NCI-H2107 treated with DMSO at 0.1 percent for 48 hours (cell line): ENCODE results near the gene WLS.
"Not testable (repeated sequence)": the region's sequence is repeated elsewhere in the genome, so short reads cannot be mapped to it uniquely, and the experiment has no call there.

Source experiments
- DNase-seq: peaks from one replicate; lab custom pipeline; 2025; ENCODE audit not compliant: unreplicated experiment; lab: John Stamatoyannopoulos, UW

WLS gene

GRCh38 chr1:68201546-68202238 is 30.6 kb downstream of the WLS start:
- DNase-seq: no peak

GRCh38 chr1:68199603-68200002 is 32.7 kb downstream of the WLS start:
- DNase-seq: no peak

GRCh38 chr1:68198752-68199151 is 33.6 kb downstream of the WLS start:
- no peak for DNase-seq

GRCh38 chr1:68197891-68198290 is 34.4 kb downstream of the WLS start:
- peak; percentile 61 for DNase-seq

- DNase-seq: peak; percentile 54
These were observed 34.9 kb downstream of the WLS start for GRCh38 chr1:68197461-68197860.

GRCh38 chr1:68196676-68197075 is 35.6 kb downstream of the WLS start:
- no peak for DNase-seq

GRCh38 chr1:68191717-68192116 is 40.6 kb downstream of the WLS start:
- no peak for DNase-seq

- no peak for DNase-seq
These were observed 43.5 kb downstream of the WLS start for GRCh38 chr1:68188644-68189340.

GRCh38 chr1:68188060-68188538 is 44.2 kb downstream of the WLS start:
- DNase-seq: no peak

- no peak for DNase-seq
These were observed 46.6 kb downstream of the WLS start for GRCh38 chr1:68185743-68186142.

- DNase-seq: no peak
These were observed 48.4 kb downstream of the WLS start for GRCh38 chr1:68183895-68184294.

- DNase-seq: no peak
These were observed 51.2 kb downstream of the WLS start for GRCh38 chr1:68181165-68181556.

GRCh38 chr1:68180441-68181164 is 51.7 kb downstream of the WLS start:
- DNase-seq: no peak

GRCh38 chr1:68178821-68179490 is 53.4 kb downstream of the WLS start:
- DNase-seq: no peak

- peak; percentile 59 for DNase-seq
These were observed 56.5 kb downstream of the WLS start for GRCh38 chr1:68175621-68176398.

- DNase-seq: no peak
These were observed 57.6 kb downstream of the WLS start for GRCh38 chr1:68174738-68175113.

- peak; percentile 22 for DNase-seq
These were observed 58.2 kb downstream of the WLS start for GRCh38 chr1:68173936-68174737.

- peak; percentile 54 for DNase-seq
These were observed 58.9 kb downstream of the WLS start for GRCh38 chr1:68173283-68173935.

- DNase-seq: not testable (repeated sequence)
These were observed 60.5 kb downstream of the WLS start for GRCh38 chr1:68171795-68172194.
